Right ventricle myocardium inferior (tissue), 1 donor: ENCODE measurements around the gene ZNF185. TPM values are rescaled to one million over a fixed set of nuclear protein-coding genes. Genes with fewer than 3 reads are reported as not detected.

Experiments
- ATAC-seq: fragments of 200-7000 bp; cut with Tn5 transposase; one replicate; pipeline ENCODE4 v1.9.1; 2020; ENCODE audit warnings: mild to moderate bottlenecking, moderate library complexity
- DNase-seq: peaks from one replicate; pipeline ENCODE4 v3.0.0; 2021; ENCODE audit errors: missing footprints
- intact Hi-C: fragments of 100-400 bp; cut with DNase I; formaldehyde crosslinking; loops from one replicate; pipeline ENCODE4 v1.11.0; 2022
- total RNA-seq: library from RNA; stranded (reverse); fragmentation: NEBNext Ultra II Directional; extraction: Animal tissue kit (Norgen Biotek cat#: 25700); gene quantifications from one replicate; pipeline ENCODE4 v1.2.1, GENCODE V29; 2021
- donor health status: DM: no; HTN: yes; CAD: no; lungs with severe emphysema.

The ZNF185 gene
- total RNA-seq, 1 donor from 2014 or later, result 1.9 TPM

DNA sequence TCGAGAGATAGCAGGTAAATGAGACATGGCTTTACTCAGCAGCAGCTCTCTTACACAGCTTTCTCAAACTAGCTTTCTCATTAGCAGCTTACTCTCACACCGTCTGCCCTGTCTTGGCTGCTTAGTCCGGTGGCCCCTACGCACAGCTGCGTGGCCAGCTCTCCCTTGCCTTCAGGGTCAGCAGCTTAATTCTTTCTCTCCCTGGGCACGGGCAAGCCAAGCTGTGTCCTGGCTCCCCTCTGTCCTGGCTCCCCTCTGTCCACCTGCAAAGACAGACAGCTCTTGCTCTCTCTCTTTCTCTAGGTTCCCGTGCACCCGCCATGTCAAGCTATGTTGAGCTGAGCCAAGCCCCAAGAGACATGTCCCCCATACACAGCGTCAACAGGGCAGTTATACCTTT is 39.4 kb downstream of the ZNF185 start:
- intact Hi-C loops, result no loop called here
- DNase-seq, result no peak

DNA sequence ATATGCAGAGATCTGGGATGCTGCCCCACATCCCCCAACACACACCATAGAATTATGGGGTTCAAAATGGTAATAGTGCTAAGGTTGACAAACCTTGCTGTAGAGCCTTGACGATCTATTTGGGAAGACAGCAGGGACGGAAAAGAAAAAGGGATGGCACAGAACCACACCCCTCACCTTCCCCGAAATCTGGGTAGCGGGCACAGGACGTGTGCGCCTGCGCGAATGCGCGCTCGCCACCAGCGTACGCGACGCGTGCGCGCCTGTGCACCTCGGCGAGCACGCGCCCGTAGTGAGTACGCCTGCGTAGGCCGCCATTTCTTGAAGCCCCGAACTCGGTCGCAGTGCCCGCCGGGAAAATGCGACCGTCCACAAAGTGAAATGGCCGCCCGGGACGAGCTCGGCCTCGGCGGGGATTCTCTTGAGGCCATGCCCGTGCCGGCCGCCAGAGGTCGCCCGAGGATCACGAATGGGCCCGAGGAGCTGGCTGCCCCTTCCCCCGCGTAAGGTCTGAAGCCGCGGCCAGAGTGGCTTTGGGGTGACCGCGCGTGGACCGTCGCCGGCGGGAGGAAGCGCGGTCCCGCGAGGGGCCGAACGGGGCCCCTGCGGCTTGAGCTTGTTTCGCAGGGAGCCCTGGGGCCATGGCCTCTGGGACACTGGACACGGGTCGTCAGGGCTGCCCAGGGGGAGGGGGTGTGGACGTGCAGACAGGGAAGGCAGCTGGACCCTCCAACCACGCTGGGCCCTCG is 43.6 kb downstream of the ZNF185 start:
- DNase-seq (peak; percentile 95), ATAC-seq (peak; percentile 98)
- intact Hi-C loops, result no loop called here

More for the DNA sequence above, 39.4 kb downstream of the ZNF185 start:
- ATAC-seq, result no peak

GRCh38 chrX:152942077-152942442 is 44.2 kb downstream of the ZNF185 start:
- DNase-seq, result no peak
- ATAC-seq, result peak; percentile 3
- intact Hi-C loops, result no loop called here

DNA sequence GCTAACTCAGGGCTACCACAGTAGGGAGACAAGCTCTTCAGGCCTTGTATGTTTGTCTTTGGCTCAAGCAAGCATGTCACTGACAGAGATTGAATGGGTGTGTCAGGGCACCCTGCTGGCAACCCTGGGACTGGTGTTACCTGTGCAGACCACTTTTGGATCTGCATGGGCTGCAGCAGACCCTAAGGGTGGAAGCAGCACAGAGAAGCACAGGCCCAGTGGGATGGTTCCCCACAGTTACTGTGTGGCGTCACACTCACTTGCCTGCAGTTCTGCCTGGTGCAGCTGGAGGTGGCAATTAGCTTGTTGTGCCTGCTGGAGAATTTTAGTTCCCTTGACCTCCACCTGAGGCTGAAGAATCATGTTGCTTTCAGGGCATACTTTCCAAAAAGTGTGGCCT is 46.0 kb downstream of the ZNF185 start:
- ATAC-seq (no peak), DNase-seq (no peak)
- intact Hi-C loops, result no loop called here

- DNase-seq, result no peak
- ATAC-seq, result no peak
- intact Hi-C loops, result no loop called here
These were observed 47.4 kb downstream of the ZNF185 start for GRCh38 chrX:152945021-152945979.

DNA sequence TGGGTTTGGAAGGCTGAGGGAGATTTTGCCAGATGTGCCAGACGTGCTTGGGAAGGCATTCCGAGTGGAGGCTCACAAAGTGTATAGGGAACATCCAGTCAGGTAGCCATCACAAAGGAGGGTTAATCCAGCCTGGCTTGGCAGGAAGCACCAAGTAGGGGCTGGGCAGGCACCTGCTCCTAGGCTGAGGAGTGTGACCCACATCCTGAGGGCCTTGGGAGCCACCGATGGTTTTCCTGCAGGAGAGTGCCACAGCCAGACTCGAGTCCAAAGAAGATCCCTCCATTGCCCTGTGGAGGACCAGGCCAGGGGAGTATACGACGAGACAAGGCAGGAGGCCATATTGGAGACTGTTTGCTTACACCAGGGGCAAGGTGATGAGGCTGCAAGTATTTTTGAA is 48.8 kb downstream of the ZNF185 start:
- intact Hi-C loops, result no loop called here

More for the DNA sequence above, 48.8 kb downstream of the ZNF185 start:
- ATAC-seq (no peak), DNase-seq (no peak)

Other genes with a start within 250 kb of the ZNF185 start
- gene MAGEA3, start 199.3 kb upstream of the ZNF185 start, total RNA-seq, result not detected
- not detected for gene CSAG2, start 188.8 kb upstream of the ZNF185 start, total RNA-seq
- not detected for gene MAGEA2B, start 183.4 kb upstream of the ZNF185 start, total RNA-seq
- not detected for gene CSAG1, start 164.3 kb upstream of the ZNF185 start, total RNA-seq
- not detected for gene MAGEA12, start 164.3 kb upstream of the ZNF185 start, total RNA-seq
- gene MAGEA2, start 144.2 kb upstream of the ZNF185 start, total RNA-seq, result not detected
- gene CSAG3, start 138.8 kb upstream of the ZNF185 start, total RNA-seq, result not detected
- not detected for gene MAGEA6, start 128.4 kb upstream of the ZNF185 start, total RNA-seq
- 25.1 TPM for gene CETN2, start 67.3 kb upstream of the ZNF185 start, total RNA-seq
- 23.4 TPM for gene NSDHL, start 67.0 kb upstream of the ZNF185 start, total RNA-seq
- gene PNMA5, start 96.0 kb downstream of the ZNF185 start, total RNA-seq, result not detected
- 1.4 TPM for gene PNMA3, start 158.4 kb downstream of the ZNF185 start, total RNA-seq
- gene PNMA6A, start 174.4 kb downstream of the ZNF185 start, total RNA-seq, result 2.2 TPM